ENCODE data around the gene ZPBP.

The ZPBP gene, protein sequence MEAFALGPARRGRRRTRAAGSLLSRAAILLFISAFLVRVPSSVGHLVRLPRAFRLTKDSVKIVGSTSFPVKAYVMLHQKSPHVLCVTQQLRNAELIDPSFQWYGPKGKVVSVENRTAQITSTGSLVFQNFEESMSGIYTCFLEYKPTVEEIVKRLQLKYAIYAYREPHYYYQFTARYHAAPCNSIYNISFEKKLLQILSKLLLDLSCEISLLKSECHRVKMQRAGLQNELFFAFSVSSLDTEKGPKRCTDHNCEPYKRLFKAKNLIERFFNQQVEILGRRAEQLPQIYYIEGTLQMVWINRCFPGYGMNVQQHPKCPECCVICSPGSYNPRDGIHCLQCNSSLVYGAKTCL

GRCh38 chr7:50092579-50093491 is at the start of gene ZPBP:
Gene ZPBP (minus strand): TSS chr7:50093246. CDS start chr7:50093194, 52 bp downstream.
- peak; percentile 60 to 79 (median 72) for DNase-seq

DNA sequence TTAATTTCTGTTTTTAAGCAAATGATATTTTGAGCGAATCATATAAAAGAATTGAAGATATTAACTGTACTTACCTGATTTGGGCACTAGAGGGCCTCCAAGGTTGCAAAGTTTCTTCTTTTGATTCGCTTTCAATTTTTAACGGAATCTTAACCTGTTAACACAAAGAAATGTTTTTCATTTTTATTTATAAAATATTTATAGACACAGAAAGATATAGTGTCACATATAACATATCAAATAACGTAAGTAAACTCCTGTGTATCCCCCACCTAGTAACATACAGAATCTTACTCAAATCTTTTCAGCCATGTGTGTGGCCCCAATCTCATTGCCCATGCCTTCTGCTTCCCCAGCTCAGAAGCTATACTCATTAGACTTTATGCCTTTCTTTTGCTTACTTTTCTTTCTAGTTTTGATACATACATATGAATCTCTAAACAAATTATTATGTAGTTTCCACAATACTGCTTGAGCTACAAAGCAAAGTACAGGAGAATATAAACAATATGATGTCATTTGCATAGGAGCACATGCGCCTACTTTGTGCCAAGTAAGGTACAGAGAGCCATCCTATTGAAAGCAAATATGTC is 49.5 kb upstream of the ZPBP start:
- peak; percentile 74 to 82 (median 77) for DNase-seq

DNA sequence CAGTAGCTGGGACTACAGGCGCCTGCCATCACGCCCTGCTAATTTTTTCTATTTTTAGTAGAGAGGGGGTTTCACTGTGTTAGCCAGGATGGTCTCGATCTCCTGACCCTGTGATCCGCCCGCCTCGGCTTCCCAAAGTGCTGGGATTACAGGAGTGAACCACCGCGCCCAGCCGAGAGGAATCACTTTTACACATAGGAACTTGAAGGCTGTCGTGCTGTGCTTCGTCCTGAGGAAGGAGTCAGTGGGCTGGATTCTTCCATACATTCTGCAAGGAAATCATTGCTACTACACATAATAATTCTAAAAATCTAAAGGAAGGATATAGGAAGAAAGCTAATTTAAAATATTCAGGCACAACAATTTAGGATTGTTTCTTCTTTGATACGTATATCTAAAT is 48.8 kb upstream of the ZPBP start:
- no peak for DNase-seq

DNA sequence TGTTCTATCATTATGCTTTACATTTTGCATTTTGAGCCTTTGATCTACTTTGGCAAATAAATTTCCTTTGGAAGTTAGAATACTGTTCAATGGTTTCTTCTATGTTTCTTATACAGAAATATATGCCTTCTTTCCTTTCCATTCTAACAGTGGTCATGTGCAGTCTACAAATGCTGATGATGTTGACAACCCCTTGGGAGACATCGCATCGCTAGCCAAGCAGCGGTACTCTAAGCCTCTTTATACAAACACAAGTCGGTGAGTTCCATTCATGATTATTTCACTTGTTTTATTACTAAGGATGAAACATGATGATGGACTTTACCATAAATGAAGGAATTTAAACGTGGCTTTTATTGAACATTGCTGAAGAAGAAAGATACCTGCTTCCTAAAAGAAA is 48.1 kb upstream of the ZPBP start:
- DNase-seq, result no peak

DNA sequence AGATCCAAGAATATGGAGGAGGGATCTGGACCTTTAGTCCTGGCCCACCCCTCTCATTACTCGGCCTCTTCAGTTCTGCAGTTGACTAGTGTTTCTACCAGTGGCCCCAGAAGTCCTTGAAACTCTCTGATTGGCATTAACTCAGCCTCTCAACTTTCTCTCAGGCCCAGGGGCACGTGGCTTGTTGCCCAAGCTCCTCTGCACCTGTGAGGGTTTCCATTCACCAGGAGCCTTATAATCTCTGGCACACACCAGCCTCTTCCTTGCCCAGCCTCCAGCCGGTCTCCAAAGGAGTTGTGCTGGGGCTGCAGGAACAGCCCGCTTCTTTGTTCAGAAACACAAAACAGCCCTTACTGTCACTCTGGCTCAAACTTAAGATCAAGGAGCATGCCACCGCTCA is 47.6 kb upstream of the ZPBP start:
- no peak for DNase-seq

DNA sequence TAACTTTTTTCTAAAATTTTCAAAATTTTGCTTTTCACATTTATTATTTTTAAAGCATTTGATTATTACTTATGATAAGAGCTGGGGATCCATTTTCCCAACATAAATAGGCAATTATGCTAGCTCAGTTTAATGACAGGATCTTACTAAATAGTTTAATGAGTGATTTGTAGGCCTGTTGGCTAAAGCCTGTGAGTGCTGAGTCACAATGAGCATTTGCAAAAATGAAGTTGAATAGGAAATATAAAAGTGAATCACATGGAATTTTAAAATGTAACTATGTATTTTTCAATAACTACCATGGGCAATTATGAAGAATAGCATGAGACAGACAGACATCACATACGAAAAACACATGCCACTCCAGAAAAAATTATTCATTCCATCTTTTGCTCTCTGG is 45.1 kb upstream of the ZPBP start:
- DNase-seq, result peak; percentile 20 to 52 (median 42)

DNA sequence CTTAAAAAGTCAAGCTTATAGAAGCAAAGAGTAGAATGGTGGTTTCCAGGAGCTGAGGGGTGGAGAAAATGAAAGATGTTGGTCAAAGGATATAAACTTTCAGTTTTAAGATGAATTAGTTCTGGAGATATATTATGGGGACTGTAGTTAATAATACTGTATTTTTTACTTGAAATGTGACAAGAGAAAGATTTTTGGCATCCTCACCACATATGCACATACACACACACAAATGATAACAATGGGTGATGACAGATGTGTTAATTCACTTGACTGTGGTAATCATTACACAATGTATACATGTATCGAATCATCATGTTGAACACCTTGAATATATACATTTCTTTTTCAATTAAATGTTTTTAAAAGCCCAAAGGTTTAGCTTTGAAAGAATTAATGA is 32.7 kb upstream of the ZPBP start:
- no peak for DNase-seq

DNA sequence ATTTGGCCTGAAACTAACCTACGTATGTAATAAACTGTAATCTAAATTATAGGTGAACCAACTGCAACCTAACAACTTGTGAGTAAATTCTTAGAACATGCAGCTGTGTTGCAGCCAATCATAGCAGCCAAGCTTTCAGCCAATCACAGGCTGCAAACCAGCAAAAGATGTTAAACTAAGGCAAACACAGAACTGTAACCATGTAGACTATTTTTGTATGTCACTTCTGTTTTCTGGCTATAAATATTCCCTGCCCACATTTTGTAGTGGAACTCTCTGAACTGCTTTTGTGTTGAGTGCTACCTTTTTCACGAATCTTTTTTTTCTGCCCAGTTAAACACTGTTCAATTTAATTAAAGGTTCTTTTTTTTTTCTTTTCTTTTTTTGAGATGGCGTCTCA is 28.2 kb upstream of the ZPBP start:
- DNase-seq, result no peak

DNA sequence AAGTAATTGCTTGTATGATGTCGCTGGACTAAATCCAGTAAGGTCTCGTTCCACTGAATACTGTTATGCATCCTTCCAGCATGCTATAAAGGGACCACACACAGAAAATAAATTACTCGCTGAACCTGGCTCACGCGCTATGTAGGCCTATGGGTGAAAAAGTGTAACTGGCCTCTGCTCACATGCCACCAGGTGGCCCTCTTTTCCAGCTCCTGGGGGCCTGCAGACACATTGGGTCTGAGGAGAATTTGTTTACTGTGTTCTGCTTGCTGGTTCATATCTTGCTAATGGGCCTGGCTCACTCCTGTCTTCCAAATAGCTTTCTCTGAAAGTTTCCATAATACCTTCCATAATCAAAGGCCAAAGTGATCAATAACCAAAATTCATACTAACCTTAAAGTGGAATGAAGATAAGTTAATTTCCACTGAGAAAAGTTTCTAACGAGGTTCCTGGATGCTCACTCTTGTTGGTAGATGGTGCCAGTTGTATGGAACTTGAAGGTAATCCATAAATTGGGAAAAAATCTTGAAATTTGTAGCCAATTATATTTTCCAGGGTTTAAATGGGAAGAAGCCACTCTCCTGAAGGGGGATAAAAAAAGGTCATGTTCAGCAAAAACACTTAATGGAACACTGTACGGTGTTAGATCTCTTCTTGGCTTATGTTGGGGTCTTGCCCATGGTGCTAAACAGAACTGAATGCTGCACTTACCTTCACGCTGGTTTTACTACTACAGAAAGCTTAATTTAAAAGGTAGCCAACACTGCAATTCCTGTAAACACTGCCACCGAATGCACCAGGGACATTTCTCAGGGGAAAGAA is 27.0 kb upstream of the ZPBP start:
- DNase-seq, result peak; percentile 24 to 31 (median 28)

GRCh38 chr7:50112250-50112649 is 19.2 kb upstream of the ZPBP start:
- no peak for DNase-seq

DNA sequence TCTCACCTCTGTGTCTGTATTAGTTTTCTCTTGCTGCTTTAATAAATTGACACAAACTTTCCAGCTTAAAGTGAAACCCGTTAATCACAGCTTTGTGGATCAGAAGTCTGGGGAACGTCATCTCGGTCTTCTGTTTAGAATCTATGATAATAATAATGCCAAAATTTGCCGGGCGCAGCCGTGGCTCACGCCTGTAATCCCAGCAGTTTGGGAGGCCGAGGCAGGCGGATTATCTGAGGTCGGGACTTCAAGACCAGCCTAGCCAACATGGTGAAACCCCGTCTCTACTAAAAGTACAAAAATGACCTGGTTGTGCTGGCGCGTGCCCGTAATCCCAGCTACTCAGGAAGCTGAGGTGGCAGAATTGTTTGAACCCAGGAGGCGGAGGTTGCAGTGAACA is 8.8 kb upstream of the ZPBP start:
- DNase-seq, result no peak

DNA sequence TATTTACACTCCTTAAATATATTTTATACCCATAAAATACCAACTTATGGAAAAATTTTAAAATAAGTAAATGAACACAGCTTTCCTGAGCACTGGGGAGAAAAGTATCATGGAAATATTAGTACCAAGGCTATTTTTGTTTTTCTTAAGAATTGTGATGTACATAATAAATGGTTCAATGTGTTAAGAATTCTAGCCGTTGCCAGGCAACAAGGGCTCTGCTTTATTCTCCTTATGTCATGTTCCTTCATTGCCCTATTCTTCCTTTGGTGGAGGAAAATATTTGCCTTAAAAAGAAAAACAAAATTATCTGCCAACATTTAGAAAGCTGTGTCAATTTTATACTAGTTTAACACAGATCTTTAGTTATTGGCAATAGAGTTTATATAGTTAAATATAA is 2.6 kb upstream of the ZPBP start:
- DNase-seq, result no peak

DNA sequence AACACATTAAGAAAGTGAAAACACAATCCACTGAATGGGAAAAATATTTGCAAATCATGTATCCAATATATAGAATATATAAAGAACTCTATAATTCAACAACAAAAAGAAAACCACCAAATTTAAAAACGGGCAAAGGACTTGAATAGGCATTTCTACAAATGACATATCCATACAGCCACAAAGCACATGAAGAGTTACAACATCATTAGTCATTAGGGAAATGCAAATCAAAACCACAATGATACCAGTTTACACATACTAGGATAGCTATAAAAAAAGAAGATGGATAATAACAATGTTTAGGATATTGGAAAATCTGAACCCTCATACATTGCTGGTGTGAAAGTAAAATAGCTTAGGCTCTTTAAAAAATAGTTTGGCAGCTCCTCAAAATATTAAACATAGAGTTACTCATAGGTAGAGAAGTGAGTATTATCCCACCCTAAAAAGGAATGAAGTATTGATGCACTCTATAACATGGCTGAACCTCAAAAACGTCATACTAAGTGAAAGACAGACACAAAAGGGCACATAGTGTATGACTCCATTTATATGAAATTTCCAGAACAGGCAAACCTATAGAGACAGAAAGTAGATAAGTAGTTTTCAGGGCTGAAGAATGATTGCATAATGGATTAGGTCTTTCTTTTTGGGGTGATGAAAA is 4.5 kb downstream of the ZPBP start:
- peak in 2 of 3 donors; percentile 40 to 49 for DNase-seq

GRCh38 chr7:50085344-50085743 is 7.7 kb downstream of the ZPBP start:
- no peak for DNase-seq

GRCh38 chr7:50073093-50073492 is 20.0 kb downstream of the ZPBP start:
- no peak for DNase-seq

DNA sequence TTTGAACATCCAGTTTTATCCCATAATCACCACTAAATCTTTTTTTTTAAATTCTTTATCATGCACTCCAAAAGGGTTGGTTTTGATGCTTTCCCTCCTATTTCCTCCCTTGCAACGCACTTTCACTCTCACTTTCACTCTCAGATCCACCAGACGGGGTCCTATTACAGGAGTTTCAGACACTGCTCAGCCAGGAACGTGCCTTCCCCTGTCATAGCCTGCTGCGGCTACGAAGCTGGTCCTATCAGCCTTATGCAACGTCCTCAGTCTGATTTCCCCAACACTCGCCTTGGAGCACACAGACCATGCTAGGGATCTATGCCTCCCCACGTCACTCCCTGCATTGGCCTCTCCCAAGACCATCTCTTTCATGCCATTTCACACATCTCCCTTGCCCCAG is 23.4 kb downstream of the ZPBP start:
- peak; percentile 44 to 59 (median 52) for DNase-seq

DNA sequence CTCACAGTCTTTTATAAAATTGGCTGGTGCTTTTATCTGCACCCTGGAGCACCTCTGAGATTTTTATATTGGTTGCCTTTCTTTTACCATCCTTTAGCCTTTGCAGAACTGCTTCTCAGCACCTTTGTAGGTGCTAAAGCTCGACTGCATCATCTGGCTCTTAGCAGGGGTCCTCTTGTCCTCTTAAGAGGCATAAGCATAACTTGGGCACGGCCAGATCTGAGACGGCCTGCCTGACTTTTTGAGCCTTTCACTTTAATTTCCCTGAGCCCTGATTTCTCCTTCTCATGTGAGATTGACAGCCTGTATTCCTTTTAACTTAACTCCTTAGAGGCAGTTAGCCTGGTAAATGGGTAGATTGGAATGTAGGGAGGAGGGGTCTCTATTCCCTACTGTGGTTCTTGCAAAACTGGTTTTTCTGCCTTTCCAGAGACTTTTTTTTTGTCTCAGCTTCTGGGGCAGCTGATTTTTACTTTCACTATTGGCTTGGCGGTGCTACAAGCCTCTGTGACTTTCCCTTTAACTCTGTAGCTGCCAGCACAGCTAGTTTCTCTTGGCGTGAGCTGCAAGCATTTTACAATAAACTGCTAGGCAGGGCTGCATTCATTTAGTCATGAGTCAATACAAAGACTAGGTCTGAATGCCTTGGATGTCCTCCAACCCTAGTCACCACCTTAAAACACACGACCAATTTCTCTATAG is 24.0 kb downstream of the ZPBP start:
- peak; percentile 33 to 56 (median 46) for DNase-seq

DNA sequence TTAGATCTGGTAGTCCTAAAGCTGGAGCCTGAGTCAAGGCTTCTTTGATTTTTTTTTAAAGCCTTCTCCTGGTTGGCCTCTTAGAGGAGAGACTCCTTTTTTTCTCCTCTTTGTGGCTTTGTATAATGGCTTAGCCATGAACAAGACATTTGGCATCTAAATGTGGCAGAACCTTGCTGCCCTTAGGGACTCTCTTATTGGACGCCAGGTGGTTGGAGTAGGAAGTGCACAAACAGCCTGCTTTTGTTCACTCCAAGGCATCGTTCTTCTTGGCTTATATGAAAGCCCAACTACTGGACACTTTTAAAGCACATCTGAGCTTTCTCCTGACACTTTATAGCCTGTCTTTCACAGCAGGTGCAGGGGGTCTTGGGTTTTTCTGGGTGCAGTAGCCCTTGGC is 25.0 kb downstream of the ZPBP start:
- peak in 2 of 3 donors; percentile 14 to 22 for DNase-seq

- no peak for DNase-seq
Measured at GRCh38 chr7:50062951-50063350, 30.1 kb downstream of the ZPBP start.

- peak in 1 of 3 donors; percentile 5 for DNase-seq
Measured at GRCh38 chr7:50056131-50056530, 36.9 kb downstream of the ZPBP start.

DNA sequence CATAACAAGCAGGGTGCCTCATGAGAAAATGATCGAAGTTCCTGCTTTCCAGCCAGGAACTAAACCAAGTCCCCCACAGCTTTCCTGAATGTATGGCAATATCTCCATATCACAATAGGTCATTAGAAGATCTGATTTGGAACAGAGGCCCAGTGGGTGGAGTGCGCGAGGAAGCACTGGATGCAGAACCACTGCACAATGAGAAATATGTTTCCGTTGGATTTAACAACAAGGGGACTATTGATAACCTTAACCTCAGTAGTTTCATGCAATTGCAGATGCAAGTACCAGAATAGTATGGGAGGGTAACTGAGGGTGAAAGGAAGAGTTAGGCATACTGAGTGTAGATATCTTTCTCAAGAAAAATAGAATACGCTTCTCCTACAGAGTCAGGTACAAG is 45.3 kb downstream of the ZPBP start:
- DNase-seq, result no peak

Data from suppressor macrophage treated with lipopolysaccharide for 1 hour (primary cell).